OCI-LY1 (cell line): ENCODE data around the gene IMMP2L.
"Not testable (repeated sequence)": the region's sequence is repeated elsewhere in the genome, so short reads cannot be mapped to it uniquely, and the experiment has no call there.

ENCODE experiments used
- EZH2 ChIP-seq: fragments of 200-600 bp; sonication (generic), shearing (Covaris generic); IDR thresholded peaks from 2 replicates; pipeline ENCODE4 v1.8.0; 2017; ENCODE audit warnings: borderline replicate concordance, mixed run types, mild to moderate bottlenecking, antibody characterized with exemption, low read length, moderate library complexity, mixed read lengths
- TF ChIP-seq, protein P1 (sequence below): fragments of 200-600 bp; sonication (generic), shearing (Covaris generic); IDR thresholded peaks from 2 replicates; pipeline ENCODE4 v1.5.1; 2017; ENCODE audit warnings: mild to moderate bottlenecking, antibody characterized with exemption, low read length, moderate library complexity, mixed read lengths

DNA sequence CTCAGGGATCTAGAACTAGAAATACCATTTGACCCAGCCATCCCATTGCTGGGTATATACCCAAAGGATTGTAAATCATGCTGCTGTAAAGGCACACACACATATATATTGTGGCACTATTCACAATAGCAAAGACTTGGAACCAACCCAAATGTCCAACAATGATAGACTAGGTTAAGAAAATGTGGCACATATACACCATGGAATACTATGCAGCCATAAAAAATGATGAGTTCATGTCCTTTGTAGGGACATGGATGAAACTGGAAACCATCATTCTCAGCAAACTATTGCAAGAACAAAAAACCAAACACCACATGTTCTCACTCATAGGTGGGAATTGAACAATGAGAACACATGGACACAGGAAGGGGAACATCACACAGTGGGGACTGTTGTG, 56.9 kb downstream of the IMMP2L start:
- TF ChIP-seq, protein P1, sequence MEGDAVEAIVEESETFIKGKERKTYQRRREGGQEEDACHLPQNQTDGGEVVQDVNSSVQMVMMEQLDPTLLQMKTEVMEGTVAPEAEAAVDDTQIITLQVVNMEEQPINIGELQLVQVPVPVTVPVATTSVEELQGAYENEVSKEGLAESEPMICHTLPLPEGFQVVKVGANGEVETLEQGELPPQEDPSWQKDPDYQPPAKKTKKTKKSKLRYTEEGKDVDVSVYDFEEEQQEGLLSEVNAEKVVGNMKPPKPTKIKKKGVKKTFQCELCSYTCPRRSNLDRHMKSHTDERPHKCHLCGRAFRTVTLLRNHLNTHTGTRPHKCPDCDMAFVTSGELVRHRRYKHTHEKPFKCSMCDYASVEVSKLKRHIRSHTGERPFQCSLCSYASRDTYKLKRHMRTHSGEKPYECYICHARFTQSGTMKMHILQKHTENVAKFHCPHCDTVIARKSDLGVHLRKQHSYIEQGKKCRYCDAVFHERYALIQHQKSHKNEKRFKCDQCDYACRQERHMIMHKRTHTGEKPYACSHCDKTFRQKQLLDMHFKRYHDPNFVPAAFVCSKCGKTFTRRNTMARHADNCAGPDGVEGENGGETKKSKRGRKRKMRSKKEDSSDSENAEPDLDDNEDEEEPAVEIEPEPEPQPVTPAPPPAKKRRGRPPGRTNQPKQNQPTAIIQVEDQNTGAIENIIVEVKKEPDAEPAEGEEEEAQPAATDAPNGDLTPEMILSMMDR = not testable (repeated sequence)
- not testable (repeated sequence) for TF ChIP-seq EZH2
